Right renal pelvis (tissue), 4 donors: Measurements from ENCODE around the gene MACROD2. TPM values are rescaled to one million over a fixed set of nuclear protein-coding genes. Genes with fewer than 3 reads are reported as not detected.
"Not testable (repeated sequence)": the region's sequence is repeated elsewhere in the genome, so short reads cannot be mapped to it uniquely, and the experiment has no call there.

Experiments used
- DNase-seq, 4 donors: peaks; one replicate each; pipeline ENCODE4 v3.0.0-alpha.2; 2013; ENCODE audit warnings: low read depth in 4 of 4, low spot score in 3 of 4, missing footprints in 1 of 4
- polyA plus RNA-seq, 4 donors: library from polyadenylated mRNA; unstranded; fragments of 120-200 nt; gene quantifications; one replicate each; pipeline ENCODE4 v1.2.1, GENCODE V29; 2013; ENCODE audit not compliant: insufficient read length in 4 of 4

Gene MACROD2
- polyA plus RNA-seq, 4 donors, result 12.4 to 14.4 (median 13.6) TPM

- DNase-seq, result no peak
These were observed 1337.9 kb downstream of the MACROD2 start for GRCh38 chr20:15333170-15333569.

- no peak for DNase-seq
These were observed 1340.7 kb downstream of the MACROD2 start for GRCh38 chr20:15336011-15336410.

GRCh38 chr20:15336536-15336935 is 1341.2 kb downstream of the MACROD2 start:
- DNase-seq, result no peak

GRCh38 chr20:15339264-15339663 is 1343.9 kb downstream of the MACROD2 start:
- no peak for DNase-seq

- no peak for DNase-seq
These were observed 1347.7 kb downstream of the MACROD2 start for GRCh38 chr20:15342991-15343523.

- no peak for DNase-seq
These were observed 1350.0 kb downstream of the MACROD2 start for GRCh38 chr20:15345287-15345686.

GRCh38 chr20:15346657-15347280 is 1351.5 kb downstream of the MACROD2 start:
- no peak for DNase-seq

GRCh38 chr20:15359056-15359455 is 1363.7 kb downstream of the MACROD2 start:
- no peak for DNase-seq

GRCh38 chr20:15362849-15363248 is 1367.5 kb downstream of the MACROD2 start:
- no peak for DNase-seq

- DNase-seq, result no peak
These were observed 1369.5 kb downstream of the MACROD2 start for GRCh38 chr20:15364781-15365180.

GRCh38 chr20:15370370-15370769 is 1375.1 kb downstream of the MACROD2 start:
- DNase-seq, result no peak

- no peak for DNase-seq
These were observed 1379.4 kb downstream of the MACROD2 start for GRCh38 chr20:15374682-15375081.

GRCh38 chr20:15375836-15376235 is 1380.5 kb downstream of the MACROD2 start:
- DNase-seq, result no peak

GRCh38 chr20:15377603-15378002 is 1382.3 kb downstream of the MACROD2 start:
- not testable (repeated sequence) for DNase-seq

GRCh38 chr20:15378151-15378550 is 1382.8 kb downstream of the MACROD2 start:
- no peak for DNase-seq

GRCh38 chr20:15379681-15380296 is 1384.5 kb downstream of the MACROD2 start:
- DNase-seq, result no peak

GRCh38 chr20:15380770-15381169 is 1385.5 kb downstream of the MACROD2 start:
- no peak for DNase-seq

GRCh38 chr20:15387228-15387627 is 1391.9 kb downstream of the MACROD2 start:
- no peak for DNase-seq

GRCh38 chr20:15395457-15395856 is 1400.1 kb downstream of the MACROD2 start:
- DNase-seq, result no peak

GRCh38 chr20:15396026-15396425 is 1400.7 kb downstream of the MACROD2 start:
- no peak for DNase-seq

- DNase-seq, result no peak
These were observed 1401.6 kb downstream of the MACROD2 start for GRCh38 chr20:15396900-15397299.

- DNase-seq, result no peak
These were observed 1404.5 kb downstream of the MACROD2 start for GRCh38 chr20:15399781-15400180.
